ENCODE data around the gene SRGAP2.
"Not testable (repeated sequence)": the region's sequence is repeated elsewhere in the genome, so short reads cannot be mapped to it uniquely, and the experiment has no call there.

The SRGAP2 gene

GRCh38 chr1:206203364-206204158 lies at the start of gene SRGAP2:
Gene SRGAP2, plus strand, starts transcription at chr1:206203541. Its CDS starts 2,430 bp downstream, at chr1:206205971.
- DNase-seq: peak; percentile 19

- not testable (repeated sequence) for DNase-seq
These were observed 35.9 kb upstream of the SRGAP2 start for GRCh38 chr1:206167350-206168029.

- DNase-seq: not testable (repeated sequence)
These were observed 33.5 kb upstream of the SRGAP2 start for GRCh38 chr1:206169794-206170193.

GRCh38 chr1:206173110-206173719 lies 30.1 kb upstream of the SRGAP2 start:
- DNase-seq: not testable (repeated sequence)

- DNase-seq: not testable (repeated sequence)
These were observed 29.0 kb upstream of the SRGAP2 start for GRCh38 chr1:206174182-206174868.

GRCh38 chr1:206175459-206176113 lies 27.8 kb upstream of the SRGAP2 start:
- DNase-seq: not testable (repeated sequence)

- not testable (repeated sequence) for DNase-seq
These were observed 27.2 kb upstream of the SRGAP2 start for GRCh38 chr1:206176114-206176502.

- not testable (repeated sequence) for DNase-seq
These were observed 25.0 kb upstream of the SRGAP2 start for GRCh38 chr1:206178061-206178989.

GRCh38 chr1:206179666-206180065 lies 23.7 kb upstream of the SRGAP2 start:
- not testable (repeated sequence) for DNase-seq

- DNase-seq: not testable (repeated sequence)
These were observed 20.7 kb upstream of the SRGAP2 start for GRCh38 chr1:206182368-206183317.

GRCh38 chr1:206183788-206184187 lies 19.6 kb upstream of the SRGAP2 start:
- DNase-seq: not testable (repeated sequence)

- not testable (repeated sequence) for DNase-seq
These were observed 17.6 kb upstream of the SRGAP2 start for GRCh38 chr1:206185778-206186177.

GRCh38 chr1:206186826-206187225 lies 16.5 kb upstream of the SRGAP2 start:
- not testable (repeated sequence) for DNase-seq

- DNase-seq: not testable (repeated sequence)
These were observed 8.2 kb upstream of the SRGAP2 start for GRCh38 chr1:206195182-206195581.

GRCh38 chr1:206196748-206197424 lies 6.5 kb upstream of the SRGAP2 start:
- DNase-seq: not testable (repeated sequence)

GRCh38 chr1:206202789-206203363 lies 465 bp upstream of the SRGAP2 start, which contains the start of gene FAM72A:
Gene FAM72A, minus strand, starts transcription at chr1:206202839. Its CDS starts 814 bp downstream, at chr1:206202025.
- DNase-seq: peak; percentile 95

- not testable (repeated sequence) for DNase-seq
These were observed 794 bp downstream of the SRGAP2 start for GRCh38 chr1:206204159-206204511.

GRCh38 chr1:206204871-206205270 lies 1.5 kb downstream of the SRGAP2 start:
- DNase-seq: not testable (repeated sequence)

- DNase-seq: not testable (repeated sequence)
These were observed 2.2 kb downstream of the SRGAP2 start for GRCh38 chr1:206205569-206205968.

Measured in activated gamma-delta T cell treated with Interleukin-2 at 50 U/mL for 16 hours (primary cell).